Astrocyte of the cerebellum (primary cell): Measurements from ENCODE around the gene P3R3URF.

Experiments
- DNase-seq: peaks from one replicate; pipeline ENCODE4 v3.0.0-alpha.2; 2011; ENCODE audit warnings: low read depth
- H3K4me3 ChIP-seq: 2 replicates; pipeline ENCODE4 v1.5.1; 2011; ENCODE audit warnings: mild to moderate bottlenecking, low read depth, low read length, moderate library complexity
- in situ Hi-C: cut with HindIII; loops from 2 replicates; pipeline ENCODE4 v1.10.0; 2017; ENCODE audit warnings: low sequenced_read_pairs
- TF ChIP-seq, protein P1 (sequence below): IDR thresholded peaks from 2 replicates; pipeline ENCODE4 v1.5.1; 2012; ENCODE audit warnings: low read length, low read depth, moderate library complexity, mild to moderate bottlenecking; ENCODE audit errors: missing control alignments

P3R3URF gene

DNA sequence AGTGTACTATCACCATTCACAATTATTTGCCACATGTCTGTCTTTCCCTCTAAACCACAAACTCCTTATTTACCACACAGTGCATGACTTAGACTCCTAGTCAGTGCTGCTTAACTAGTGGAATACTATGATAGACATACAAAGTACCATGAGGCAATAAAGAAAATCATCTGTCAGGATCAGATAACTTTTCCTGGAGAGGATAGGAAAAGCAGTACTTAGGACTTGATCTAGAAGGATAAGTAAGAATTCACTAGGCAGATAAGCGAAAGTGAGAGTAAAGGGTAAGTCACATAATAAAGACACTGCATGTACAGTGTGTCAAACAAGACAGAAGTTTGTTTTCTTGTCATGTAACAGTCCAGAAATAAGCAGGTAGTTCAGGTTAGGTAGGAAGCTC, 22.6 kb downstream of the P3R3URF start:
- H3K4me3 ChIP-seq = no peak overlapping the region
- in situ Hi-C loops = no loop called here
- DNase-seq = no peak
- TF ChIP-seq, protein P1, sequence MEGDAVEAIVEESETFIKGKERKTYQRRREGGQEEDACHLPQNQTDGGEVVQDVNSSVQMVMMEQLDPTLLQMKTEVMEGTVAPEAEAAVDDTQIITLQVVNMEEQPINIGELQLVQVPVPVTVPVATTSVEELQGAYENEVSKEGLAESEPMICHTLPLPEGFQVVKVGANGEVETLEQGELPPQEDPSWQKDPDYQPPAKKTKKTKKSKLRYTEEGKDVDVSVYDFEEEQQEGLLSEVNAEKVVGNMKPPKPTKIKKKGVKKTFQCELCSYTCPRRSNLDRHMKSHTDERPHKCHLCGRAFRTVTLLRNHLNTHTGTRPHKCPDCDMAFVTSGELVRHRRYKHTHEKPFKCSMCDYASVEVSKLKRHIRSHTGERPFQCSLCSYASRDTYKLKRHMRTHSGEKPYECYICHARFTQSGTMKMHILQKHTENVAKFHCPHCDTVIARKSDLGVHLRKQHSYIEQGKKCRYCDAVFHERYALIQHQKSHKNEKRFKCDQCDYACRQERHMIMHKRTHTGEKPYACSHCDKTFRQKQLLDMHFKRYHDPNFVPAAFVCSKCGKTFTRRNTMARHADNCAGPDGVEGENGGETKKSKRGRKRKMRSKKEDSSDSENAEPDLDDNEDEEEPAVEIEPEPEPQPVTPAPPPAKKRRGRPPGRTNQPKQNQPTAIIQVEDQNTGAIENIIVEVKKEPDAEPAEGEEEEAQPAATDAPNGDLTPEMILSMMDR = no peak

DNA sequence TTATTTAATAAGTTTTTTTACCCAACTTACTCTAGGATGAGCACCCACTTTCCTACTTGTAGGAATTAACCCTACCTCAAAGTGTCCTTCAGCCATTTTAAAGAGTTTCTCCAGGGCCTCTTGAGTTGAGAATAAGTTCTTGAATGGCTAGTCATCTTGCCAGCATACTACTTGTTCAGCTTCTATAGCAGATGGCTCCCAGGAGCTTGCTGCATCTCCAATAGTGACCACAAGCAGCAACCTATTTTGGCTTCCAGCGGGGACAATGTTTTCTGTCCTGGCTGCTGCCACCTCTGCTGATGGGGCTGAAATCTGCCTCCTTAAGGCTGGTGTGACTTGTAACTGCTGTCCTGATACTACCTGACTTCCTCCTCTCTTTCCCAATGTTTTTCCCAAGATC, 23.1 kb downstream of the P3R3URF start:
- no peak for DNase-seq
- in situ Hi-C loops = no loop called here
- TF ChIP-seq, protein P1 = no peak
- H3K4me3 ChIP-seq = no peak overlapping the region

DNA sequence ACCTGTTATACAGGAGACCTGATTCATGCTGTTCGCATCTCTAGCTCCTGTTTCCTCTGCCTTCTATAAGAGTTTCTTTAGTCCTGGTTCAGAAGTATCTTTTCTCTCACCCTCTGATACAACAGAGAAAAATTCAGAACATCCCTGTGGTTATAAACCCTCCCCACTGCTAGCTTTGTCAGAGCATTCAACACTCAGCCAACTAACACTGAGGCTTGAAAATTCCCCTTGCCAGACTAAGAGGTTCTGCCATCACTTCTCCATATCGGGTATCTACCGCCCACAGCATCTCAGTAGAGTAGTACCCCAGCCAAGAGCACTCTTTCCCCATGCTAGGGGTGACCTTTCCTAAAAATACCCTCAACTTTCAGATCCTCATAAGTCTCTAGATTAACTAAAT, 24.3 kb downstream of the P3R3URF start:
- peak; percentile 51 for DNase-seq
- in situ Hi-C loops = no loop called here
- TF ChIP-seq, protein P1 = no peak
- no peak overlapping the region for H3K4me3 ChIP-seq

DNA sequence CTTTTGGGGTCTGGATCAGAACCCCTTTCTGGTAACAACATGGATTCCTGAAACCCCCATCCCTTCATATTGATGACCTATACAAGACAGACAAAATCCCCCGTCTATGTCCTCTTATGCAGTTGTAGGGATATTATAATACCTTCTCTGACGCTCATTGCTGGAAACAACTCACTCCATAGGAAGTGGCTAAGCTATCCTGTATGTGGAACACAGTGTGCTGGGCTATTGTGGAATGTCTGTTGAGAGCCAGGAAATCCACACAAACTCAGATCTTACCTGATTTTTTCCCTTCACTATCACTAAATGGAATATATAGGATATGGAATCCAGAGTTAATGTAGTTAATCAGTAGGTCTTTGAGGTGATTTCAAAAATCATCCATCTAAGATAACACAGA, 26.2 kb downstream of the P3R3URF start:
- no peak overlapping the region for H3K4me3 ChIP-seq
- in situ Hi-C loops = no loop called here
- DNase-seq = no peak
- TF ChIP-seq, protein P1 = no peak

DNA sequence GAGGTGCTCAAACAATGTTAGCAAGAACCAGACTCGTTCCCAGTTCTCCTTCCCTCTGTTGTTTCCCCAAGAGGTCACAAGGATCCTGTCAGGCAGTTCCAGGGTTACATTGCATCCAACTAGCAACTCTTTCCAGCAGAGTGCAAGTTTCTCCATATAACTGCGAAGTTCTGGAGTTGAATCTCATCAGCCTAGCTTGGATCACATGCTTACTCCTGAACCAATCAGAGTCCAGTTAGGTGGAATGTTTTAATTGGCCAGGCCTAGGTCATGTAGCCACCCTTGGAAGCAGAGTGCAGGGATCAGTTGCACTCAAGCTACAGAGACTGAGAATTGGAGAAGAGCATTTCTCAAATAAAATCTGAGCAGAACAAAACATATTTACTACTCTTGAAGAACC, 28.0 kb downstream of the P3R3URF start:
- H3K4me3 ChIP-seq = no peak overlapping the region
- in situ Hi-C loops = no loop called here
- TF ChIP-seq, protein P1 = no peak
- DNase-seq = no peak

DNA sequence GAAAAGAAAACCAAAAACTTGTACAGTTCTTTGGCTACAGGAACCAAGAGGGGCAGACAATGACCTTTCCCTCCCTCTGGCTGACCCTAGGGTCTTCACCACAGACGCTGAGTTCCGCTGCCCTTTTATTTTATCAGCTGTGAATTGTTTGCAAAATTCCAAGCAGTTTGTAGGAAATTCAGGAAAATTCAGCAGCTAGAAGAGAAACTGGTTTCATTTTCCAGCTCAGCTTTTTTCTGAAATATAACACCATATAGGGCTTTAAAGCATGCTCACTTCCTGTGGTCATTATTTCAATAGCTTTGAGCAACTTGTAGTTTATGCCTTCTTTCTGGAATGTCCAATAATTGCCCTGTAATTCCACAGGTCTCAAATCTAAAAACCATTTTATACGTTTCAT, 38.4 kb downstream of the P3R3URF start:
- DNase-seq = peak; percentile 45
- in situ Hi-C loops = no loop called here
- H3K4me3 ChIP-seq = peak overlapping the region; percentile 28
- TF ChIP-seq, protein P1 = no peak

DNA sequence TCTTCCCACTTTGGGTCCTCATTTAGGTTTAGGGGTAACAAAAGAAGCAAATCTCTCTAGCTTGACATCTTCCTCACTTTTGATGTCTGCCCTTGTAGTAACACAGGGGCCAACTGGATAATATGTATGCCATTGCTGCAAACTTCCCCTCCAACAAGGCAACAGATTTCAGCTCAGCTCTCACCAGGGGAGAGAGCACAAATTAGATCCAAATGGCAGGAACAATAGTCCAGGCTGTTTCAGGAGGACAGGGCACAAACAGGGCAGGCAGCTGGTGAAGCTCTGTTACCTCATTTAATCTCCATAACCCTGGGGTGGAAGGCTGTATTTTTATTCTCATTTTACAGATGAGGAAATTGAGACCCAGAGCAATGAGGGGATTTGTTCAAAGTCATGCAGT, 39.6 kb downstream of the P3R3URF start:
- no peak for DNase-seq
- TF ChIP-seq, protein P1 = no peak
- no peak overlapping the region for H3K4me3 ChIP-seq
- in situ Hi-C loops = no loop called here
